Neuronal stem cell (in vitro differentiated cells): Measurements from ENCODE around the gene TP73.
"Not testable (repeated sequence)": the region's sequence is repeated elsewhere in the genome, so short reads cannot be mapped to it uniquely, and the experiment has no call there.

Experiments used
- DNase-seq: peaks from one replicate; pipeline ENCODE4 v3.0.0-alpha.2; 2013; ENCODE audit warnings: low spot score
- H2AFZ ChIP-seq: one replicate; pipeline ENCODE4 v1.6.1; 2013; ENCODE audit warnings: mild to moderate bottlenecking, low read length, inconsistent platforms
- H2AK5ac ChIP-seq: 2 replicates; pipeline ENCODE4 v1.6.1; 2013; ENCODE audit warnings: low read depth, mild to moderate bottlenecking, inconsistent platforms, low read length, moderate library complexity, mixed read lengths
- H2BK120ac ChIP-seq: 2 replicates; pipeline ENCODE4 v1.6.1; 2013; ENCODE audit warnings: low read depth, mild to moderate bottlenecking, inconsistent platforms, low read length, moderate library complexity, mixed read lengths
- H2BK12ac ChIP-seq: one replicate; pipeline ENCODE4 v1.6.1; 2013; ENCODE audit warnings: low read length, inconsistent platforms
- H2BK15ac ChIP-seq: 2 replicates; pipeline ENCODE4 v1.6.1; 2013; ENCODE audit warnings: mild to moderate bottlenecking, low read length, inconsistent platforms, mixed read lengths
- H2BK5ac ChIP-seq: one replicate; pipeline ENCODE4 v1.6.1; 2013; ENCODE audit warnings: inconsistent platforms, mild to moderate bottlenecking, low read length, moderate library complexity
- H3K14ac ChIP-seq: one replicate; pipeline ENCODE4 v1.6.1; 2013; ENCODE audit warnings: low read length, inconsistent platforms
- H3K18ac ChIP-seq: 2 replicates; pipeline ENCODE4 v1.6.1; 2013; ENCODE audit warnings: low read length, inconsistent platforms
- H3K23ac ChIP-seq: 2 replicates; pipeline ENCODE4 v1.6.1; 2013; ENCODE audit warnings: low read depth, mild to moderate bottlenecking, mixed read lengths, low read length, inconsistent platforms; ENCODE audit not compliant: poor library complexity
- H3K27ac ChIP-seq: replicated peaks from 3 replicates; pipeline ENCODE4 v1.5.1; 2013; ENCODE audit warnings: low read length, inconsistent platforms
- H3K27me3 ChIP-seq, 3 experiments: 2 replicates each; pipeline ENCODE4 v1.6.1; 2013; ENCODE audit warnings: low read length in 3 of 3, mild to moderate bottlenecking in 2 of 3, inconsistent platforms in 1 of 3, low read depth in 1 of 3, mixed read lengths in 1 of 3, moderate library complexity in 1 of 3; ENCODE audit not compliant: control insufficient read depth in 3 of 3, insufficient read depth in 3 of 3
- H3K36me3 ChIP-seq, 2 donors: replicated peaks in 1 of 2; 2 replicates each; pipeline ENCODE4 v1.6.1; 2013; ENCODE audit warnings: low read length in 2 of 2; ENCODE audit not compliant: control insufficient read depth in 2 of 2, insufficient read depth in 2 of 2
- H3K4ac ChIP-seq: 2 replicates; pipeline ENCODE4 v1.6.1; 2013; ENCODE audit warnings: inconsistent platforms, mild to moderate bottlenecking, low read length, moderate library complexity
- H3K4me1 ChIP-seq, 2 donors: 1 replicate in 1 of 2; 2 replicates in 1 of 2; pipeline ENCODE4 v1.6.1; 2013; ENCODE audit warnings: low read length in 2 of 2, low read depth in 1 of 2; ENCODE audit not compliant: control insufficient read depth in 2 of 2, insufficient read depth in 1 of 2
- H3K4me2 ChIP-seq: one replicate; pipeline ENCODE4 v1.6.1; 2013; ENCODE audit warnings: mild to moderate bottlenecking, low read length, inconsistent platforms; ENCODE audit not compliant: insufficient read depth, poor library complexity, severe bottlenecking
- H3K4me3 ChIP-seq, 2 donors: 2 replicates each; pipeline ENCODE4 v1.5.1; 2013; ENCODE audit warnings: low read length in 2 of 2, mild to moderate bottlenecking in 2 of 2, inconsistent platforms in 1 of 2, moderate library complexity in 1 of 2
- H3K79me1 ChIP-seq: one replicate; pipeline ENCODE4 v1.6.1; 2013; ENCODE audit warnings: low read depth, mild to moderate bottlenecking, inconsistent platforms, low read length, moderate library complexity
- H3K9ac ChIP-seq: one replicate; pipeline ENCODE4 v1.6.1; 2013; ENCODE audit warnings: mild to moderate bottlenecking, low read depth, low read length, inconsistent platforms; ENCODE audit not compliant: poor library complexity
- H3K9me3 ChIP-seq, 2 donors: replicated peaks in 1 of 2; 2 replicates each; pipeline versions ENCODE3 to v1.6.1; 2013; ENCODE audit warnings: low read length in 2 of 2, mild to moderate bottlenecking in 2 of 2, inconsistent platforms in 1 of 2, low read depth in 1 of 2, mixed read lengths in 1 of 2, moderate library complexity in 1 of 2; ENCODE audit not compliant: control insufficient read depth in 2 of 2, insufficient read depth in 1 of 2
- H4K8ac ChIP-seq: one replicate; pipeline ENCODE4 v1.6.1; 2013; ENCODE audit warnings: low read depth, mild to moderate bottlenecking, inconsistent platforms, low read length, moderate library complexity
- H4K91ac ChIP-seq: one replicate; pipeline ENCODE4 v1.6.1; 2013; ENCODE audit warnings: low read length, low read depth, mild to moderate bottlenecking, inconsistent platforms; ENCODE audit not compliant: poor library complexity
- WGBS, 2 donors: extraction: QIAGEN DNeasy Blood & Tissue Kit; methylation state at CpG; one replicate each; pipeline ENCODE4 v1.1.7; 2013; ENCODE audit warnings: missing lambda C conversion rate in 2 of 2, mixed read lengths in 1 of 2; ENCODE audit not compliant: insufficient read length in 2 of 2, insufficient replicate concordance in 1 of 2; ENCODE audit errors: extremely low coverage in 2 of 2; 5-methylcytosine and 5-hydroxymethylcytosine counted together

TP73 gene

GRCh38 chr1:3747903-3748302 lies 95.6 kb downstream of the TP73 start:
- Histone ChIP-seq H3K4me2 (no peak overlapping the region), H3K36me3 (peaks cover 10 to 28% of the 10 kb centered on the region in 2 donors), H3K9ac (no peak overlapping the region), H2BK12ac (no peak overlapping the region), H2BK15ac (no peak overlapping the region), H3K4ac (no peak overlapping the region), H3K23ac (no peak overlapping the region), H4K91ac (no peak overlapping the region), H4K8ac (no peak overlapping the region), H3K79me1 (peaks cover 14% of the 10 kb centered on the region), H2AFZ (peak overlapping the region; percentile 93), H2BK5ac (no peak overlapping the region), H3K4me3 (peak overlapping the region in 1 of 2 donors; percentile 90), H2AK5ac (no peak overlapping the region), H3K4me1 (peaks cover 13 to 17% of the 10 kb centered on the region in 2 donors), H3K27ac (no peak overlapping the region), H3K27me3 (peaks cover 0 to 22% (median 4%) of the 10 kb centered on the region in 3 experiments), H3K14ac (no peak overlapping the region), H3K18ac (no peak overlapping the region), H3K9me3 (no peaks in the 10 kb centered on the region), H2BK120ac (no peak overlapping the region)
- DNase-seq: no peak
- no CpG with 5 or more reads among the region's 13 CpGs for whole genome bisulfite sequencing, 2 donors

- H3K4me3 ChIP-seq, H2BK12ac ChIP-seq, H3K9ac ChIP-seq, DNase-seq, H3K14ac ChIP-seq, H2BK5ac ChIP-seq, H2BK15ac ChIP-seq, H2AK5ac ChIP-seq, H3K23ac ChIP-seq, H4K8ac ChIP-seq, H2BK120ac ChIP-seq, H4K91ac ChIP-seq, H3K27ac ChIP-seq, H3K4ac ChIP-seq, H3K9me3 ChIP-seq, H3K4me2 ChIP-seq, H3K18ac ChIP-seq: not testable (repeated sequence)
- WGBS, 2 donors: no CpG with 5 or more reads among the region's 15 CpGs
- Histone ChIP-seq H3K79me1 (peaks cover 12% of the 10 kb centered on the region), H3K36me3 (peaks cover 10 to 23% of the 10 kb centered on the region in 2 donors), H3K27me3 (peaks cover 0 to 22% (median 4%) of the 10 kb centered on the region in 3 experiments), H2AFZ (peak overlapping the region; percentile 33), H3K4me1 (peaks cover 13 to 17% of the 10 kb centered on the region in 2 donors)
Measured at GRCh38 chr1:3748316-3748900, 96.1 kb downstream of the TP73 start.

- no CpG with 5 or more reads among the region's 5 CpGs for WGBS, 2 donors
Measured at GRCh38 chr1:3749512-3749911, 97.2 kb downstream of the TP73 start.

GRCh38 chr1:3750741-3751140 lies 98.4 kb downstream of the TP73 start:
- Histone ChIP-seq H3K27ac (no peak overlapping the region), H2BK120ac (no peak overlapping the region), H3K23ac (no peak overlapping the region), H4K8ac (no peak overlapping the region), H2AFZ (no peak overlapping the region), H3K18ac (no peak overlapping the region), H3K9me3 (no peaks in the 10 kb centered on the region), H3K14ac (no peak overlapping the region), H2BK15ac (no peak overlapping the region), H2BK5ac (no peak overlapping the region), H3K36me3 (peaks cover 0 to 3% of the 10 kb centered on the region in 2 donors), H3K4me2 (no peak overlapping the region), H3K79me1 (peaks cover 7% of the 10 kb centered on the region), H2BK12ac (no peak overlapping the region), H4K91ac (no peak overlapping the region), H3K4ac (no peak overlapping the region), H3K4me3 (no peak overlapping the region), H3K27me3 (peaks cover 0 to 40% (median 4%) of the 10 kb centered on the region in 3 experiments), H3K9ac (no peak overlapping the region), H3K4me1 (peaks cover 7 to 8% of the 10 kb centered on the region in 2 donors), H2AK5ac (no peak overlapping the region)
- WGBS, 2 donors: no CpG with 5 or more reads among the region's 6 CpGs
- DNase-seq: no peak

More at GRCh38 chr1:3749512-3749911, 97.2 kb downstream of the TP73 start:
- peaks cover 0 to 30% (median 4%) of the 10 kb centered on the region in 3 experiments for H3K27me3 ChIP-seq
- no peak overlapping the region for H3K4me2 ChIP-seq
- no peak overlapping the region for H4K8ac ChIP-seq
- no peak overlapping the region for H2BK15ac ChIP-seq
- H2BK12ac ChIP-seq: no peak overlapping the region
- no peak overlapping the region for H2AK5ac ChIP-seq
- no peak overlapping the region for H2BK120ac ChIP-seq
- no peak overlapping the region for H3K18ac ChIP-seq
- peaks cover 13 to 16% of the 10 kb centered on the region in 2 donors for H3K4me1 ChIP-seq
- no peak for DNase-seq
- H3K23ac ChIP-seq: no peak overlapping the region
- no peak overlapping the region for H3K27ac ChIP-seq
- no peaks in the 10 kb centered on the region for H3K9me3 ChIP-seq
- H3K36me3 ChIP-seq: peaks cover 9 to 16% of the 10 kb centered on the region in 2 donors
- no peak overlapping the region for H3K14ac ChIP-seq
- H2BK5ac ChIP-seq: no peak overlapping the region
- no peak overlapping the region for H3K4ac ChIP-seq
- peaks cover 12% of the 10 kb centered on the region for H3K79me1 ChIP-seq
- H3K4me3 ChIP-seq: no peak overlapping the region
- H3K9ac ChIP-seq: no peak overlapping the region
- H2AFZ ChIP-seq: no peak overlapping the region
- H4K91ac ChIP-seq: no peak overlapping the region
